Neural progenitor cell (in vitro differentiated cells): Measurements from ENCODE around the gene GRIN3B. TPM values are rescaled to one million over a fixed set of nuclear protein-coding genes. Genes with fewer than 3 reads are reported as not detected.

Experiments
- DNase-seq: peaks from one replicate; pipeline ENCODE4 v3.0.0-alpha.2; 2016; ENCODE audit warnings: low spot score
- H2AFZ ChIP-seq: fragments of 200-600 bp; sonication (generic); replicated peaks from 2 replicates; pipeline ENCODE4 v1.6.1; 2016; ENCODE audit warnings: antibody characterized with exemption
- H3F3A ChIP-seq: fragments of 200-600 bp; sonication (generic); 2 replicates; pipeline ENCODE4 v1.6.1; 2016; ENCODE audit warnings: antibody characterized with exemption, low read depth
- H3K27ac ChIP-seq: fragments of 200-600 bp; sonication (generic); 2 replicates; pipeline ENCODE4 v1.5.1; 2016; ENCODE audit warnings: mild to moderate bottlenecking
- H3K27me3 ChIP-seq: fragments of 200-600 bp; sonication (generic); 2 replicates; pipeline ENCODE4 v1.6.1; 2016; ENCODE audit warnings: mild to moderate bottlenecking, moderate library complexity
- H3K36me3 ChIP-seq: fragments of 200-600 bp; sonication (generic); 2 replicates; pipeline ENCODE4 v1.5.1; 2016
- H3K4me1 ChIP-seq: fragments of 200-600 bp; sonication (generic); 2 replicates; pipeline ENCODE4 v1.6.1; 2016; ENCODE audit warnings: mixed run types
- H3K4me2 ChIP-seq: fragments of 200-600 bp; sonication (generic); 2 replicates; pipeline ENCODE4 v1.6.1; 2016
- H3K4me3 ChIP-seq: fragments of 200-600 bp; sonication (generic); 2 replicates; pipeline ENCODE4 v1.5.1; 2016
- H3K79me2 ChIP-seq: fragments of 200-600 bp; sonication (generic); 2 replicates; pipeline ENCODE4 v1.6.1; 2016; ENCODE audit warnings: low read depth
- H3K9ac ChIP-seq: fragments of 200-600 bp; sonication (generic); 2 replicates; pipeline ENCODE4 v1.6.1; 2016
- H3K9me3 ChIP-seq: fragments of 200-600 bp; sonication (generic); 2 replicates; pipeline ENCODE4 v1.5.1; 2016; ENCODE audit warnings: low read depth
- H4K20me1 ChIP-seq: fragments of 200-600 bp; sonication (generic); 2 replicates; pipeline ENCODE4 v1.6.1; 2016; ENCODE audit warnings: low read depth
- H3K27ac Mint-ChIP-seq: 3 replicates; pipeline ENCODE4 v1.8.0; 2021; ENCODE audit warnings: mixed read lengths
- H3K27me3 Mint-ChIP-seq: 2 replicates; pipeline ENCODE4 v1.8.0; 2022; ENCODE audit warnings: low read depth, mild to moderate bottlenecking, inconsistent platforms, moderate library complexity, mixed read lengths; ENCODE audit not compliant: insufficient read depth
- H3K36me3 Mint-ChIP-seq: 3 replicates; pipeline ENCODE4 v1.8.0; 2021; ENCODE audit warnings: mixed read lengths
- H3K4me1 Mint-ChIP-seq: 3 replicates; pipeline ENCODE4 v1.8.0; 2021; ENCODE audit warnings: mixed read lengths
- H3K4me3 Mint-ChIP-seq: 3 replicates; pipeline ENCODE4 v1.8.0; 2021; ENCODE audit warnings: mild to moderate bottlenecking, moderate library complexity, mixed read lengths
- H3K9me3 Mint-ChIP-seq: 3 replicates; pipeline ENCODE4 v1.8.0; 2020; ENCODE audit warnings: mixed read lengths
- CTCF ChIP-seq: fragments of 200-600 bp; sonication (generic); IDR thresholded peaks from 2 replicates; pipeline ENCODE4 v1.5.1; 2017; ENCODE audit warnings: antibody characterized with exemption, mild to moderate bottlenecking
- EZH2 ChIP-seq: fragments of 200-600 bp; sonication (generic); IDR thresholded peaks from 2 replicates; pipeline ENCODE4 v1.6.1; 2017; ENCODE audit warnings: antibody characterized with exemption, mild to moderate bottlenecking, moderate library complexity
- EZH2phosphoT487 ChIP-seq: fragments of 200-600 bp; sonication (generic); IDR thresholded peaks from 2 replicates; pipeline ENCODE4 v1.6.1; 2017; ENCODE audit warnings: antibody characterized with exemption
- total RNA-seq: library from RNA; depleted of rRNA; stranded (reverse); fragments of >200 nt; gene quantifications from 2 replicates; pipeline ENCODE4 v1.2.3, GENCODE V29; 2015; ENCODE audit warnings: low replicate concordance

The GRIN3B gene
- total RNA-seq, 1 donor from 2014 or later: 5.9 TPM

- TF ChIP-seq EZH2phosphoT487 (no peak), EZH2 (no peak)
- no peak overlapping the region for H3K4me3 ChIP-seq
- peaks cover 3% of the 10 kb centered on the region for H3K4me1 ChIP-seq
- Mint-ChIP-seq H3K4me1 (peaks cover 8% of the 10 kb centered on the region), H3K27ac (no peak overlapping the region), H3K27me3 (peaks cover 19% of the 10 kb centered on the region), H3K4me3 (no peak overlapping the region), H3K36me3 (no peaks in the 10 kb centered on the region), H3K9me3 (peaks cover 3% of the 10 kb centered on the region)
- no peaks in the 10 kb centered on the region for H3K36me3 ChIP-seq
- H3K27me3 ChIP-seq: peaks cover 38% of the 10 kb centered on the region
- no peak overlapping the region for H3K4me2 ChIP-seq
- DNase-seq: no peak
- H3K9me3 ChIP-seq: no peaks in the 10 kb centered on the region
- no peak overlapping the region for H3K9ac ChIP-seq
- H4K20me1 ChIP-seq: no peaks in the 10 kb centered on the region
- H3K79me2 ChIP-seq: no peaks in the 10 kb centered on the region
- H3K27ac ChIP-seq: no peak overlapping the region
- H2AFZ ChIP-seq: no peak overlapping the region
- peaks cover 6% of the 10 kb centered on the region for H3F3A ChIP-seq
Measured at GRCh38 chr19:1003283-1003682, 3.1 kb downstream of the GRIN3B start.

- Histone ChIP-seq H3K36me3 (no peaks in the 10 kb centered on the region), H3F3A (peaks cover 6% of the 10 kb centered on the region), H3K4me3 (no peak overlapping the region), H3K79me2 (no peaks in the 10 kb centered on the region), H3K27ac (no peak overlapping the region), H3K9me3 (no peaks in the 10 kb centered on the region), H3K4me2 (no peak overlapping the region), H2AFZ (no peak overlapping the region), H3K27me3 (peaks cover 28% of the 10 kb centered on the region), H3K9ac (no peak overlapping the region), H3K4me1 (peaks cover 3% of the 10 kb centered on the region), H4K20me1 (no peaks in the 10 kb centered on the region)
- no peak for DNase-seq
- Mint-ChIP-seq H3K9me3 (no peaks in the 10 kb centered on the region), H3K4me1 (peaks cover 3% of the 10 kb centered on the region), H3K4me3 (no peak overlapping the region), H3K27me3 (peaks cover 12% of the 10 kb centered on the region), H3K27ac (no peak overlapping the region), H3K36me3 (no peaks in the 10 kb centered on the region)
- TF ChIP-seq EZH2 (no peak), CTCF (no peak)
Measured at GRCh38 chr19:1004204-1004802, 4.1 kb downstream of the GRIN3B start.

- peaks cover 6% of the 10 kb centered on the region for H3K27me3 Mint-ChIP-seq
- Histone ChIP-seq H3K79me2 (no peaks in the 10 kb centered on the region), H3K4me2 (no peak overlapping the region), H3K4me1 (peaks cover 3% of the 10 kb centered on the region), H3K9ac (no peak overlapping the region), H3K27ac (no peak overlapping the region), H4K20me1 (no peaks in the 10 kb centered on the region), H3F3A (peaks cover 6% of the 10 kb centered on the region), H3K27me3 (peaks cover 21% of the 10 kb centered on the region), H3K4me3 (no peak overlapping the region), H3K9me3 (no peaks in the 10 kb centered on the region), H2AFZ (no peak overlapping the region), H3K36me3 (no peaks in the 10 kb centered on the region)
- H3K4me1 Mint-ChIP-seq: no peaks in the 10 kb centered on the region
- H3K27ac Mint-ChIP-seq: peak overlapping the region; percentile 82
- no peak for TF ChIP-seq EZH2
- TF ChIP-seq CTCF: no peak
- TF ChIP-seq EZH2phosphoT487: no peak
- DNase-seq: no peak
- H3K36me3 Mint-ChIP-seq: no peaks in the 10 kb centered on the region
- H3K9me3 Mint-ChIP-seq: no peaks in the 10 kb centered on the region
- H3K4me3 Mint-ChIP-seq: no peak overlapping the region
Measured at GRCh38 chr19:1004803-1005664, 4.8 kb downstream of the GRIN3B start.
